ENCODE data around the gene APCDD1L.

DNA sequence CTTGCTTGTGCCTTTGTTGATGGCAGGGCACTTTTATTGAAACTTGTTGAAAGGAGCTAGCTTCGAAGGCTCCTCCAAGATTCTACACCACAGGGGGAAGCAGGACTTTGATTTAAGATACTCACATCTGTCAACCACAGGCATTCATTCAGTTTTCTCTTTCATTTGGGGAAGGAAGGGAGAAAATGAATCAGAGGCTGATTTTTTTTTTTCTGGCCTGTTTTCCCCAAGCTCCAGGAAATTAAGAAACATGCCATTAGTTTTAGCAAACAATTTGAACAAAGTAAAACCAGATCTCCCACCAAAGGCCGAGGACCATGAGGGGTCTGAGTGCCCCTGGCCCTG, 8.7 kb upstream of the APCDD1L start:
- TF ChIP-seq POLR2AphosphoS5 (IDR thresholded peaks at IDR 0.05; ENCODE audit: borderline replicate concordance, low read depth, low read length) (no peak), EZH2 (IDR thresholded peaks at IDR 0.05) (no peak)
